ENCODE results near the gene ABCC6.

DNA sequence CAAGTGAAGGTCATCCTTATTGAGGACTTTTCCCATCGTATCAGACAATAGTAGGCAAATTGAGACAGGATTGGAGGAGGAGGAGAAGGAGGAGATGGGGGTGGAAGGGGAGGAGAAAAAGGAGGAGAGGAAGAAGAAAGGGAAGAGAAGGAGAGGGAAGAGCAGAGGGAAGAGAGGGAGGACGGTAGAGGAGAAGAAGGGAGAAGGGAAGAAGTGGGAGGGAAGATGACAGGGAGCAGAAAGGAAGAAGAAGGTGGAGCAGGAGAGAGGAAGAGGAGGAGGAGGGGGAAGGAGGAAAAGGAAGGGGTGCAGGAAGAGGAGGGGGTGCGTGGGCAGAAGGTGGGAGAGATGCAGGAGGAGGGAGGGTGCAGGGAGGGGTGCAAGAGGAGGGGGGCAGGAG is 26.0 kb downstream of the ABCC6 start:
- TF ChIP-seq EP300 (IDR thresholded peaks at IDR 0.05; ENCODE audit: borderline replicate concordance in 1 of 2, control insufficient read depth in 1 of 2, low read depth in 2 of 2, low read length in 2 of 2) (no peak), BACH1 (IDR thresholded peaks at IDR 0.05; ENCODE audit: borderline replicate concordance) (no peak), RCOR1 (conservative IDR thresholded peaks at IDR 0.05; ENCODE audit: low read depth, low read length) (no peak), CHD2 (IDR thresholded peaks at IDR 0.05; ENCODE audit: borderline replicate concordance, low read depth, low read length) (no peak), NFYB (IDR thresholded peaks at IDR 0.05; ENCODE audit: insufficient read depth, low read depth, low read length) (no peak), ATF7 (IDR thresholded peaks at IDR 0.05; ENCODE audit: low read depth) (no peak), CUX1 (IDR thresholded peaks at IDR 0.05; ENCODE audit: insufficient replicate concordance, low read depth, low read length) (no peak), IKZF1 (conservative IDR thresholded peaks at IDR 0.05) (no peak), ZNF24 (IDR thresholded peaks at IDR 0.05) (no peak), POLR2AphosphoS5 (IDR thresholded peaks at IDR 0.05; ENCODE audit: low read length) (no peak), CBFB (IDR thresholded peaks at IDR 0.05; ENCODE audit: low read depth) (no peak)
- TF ChIP-seq, protein P1, sequence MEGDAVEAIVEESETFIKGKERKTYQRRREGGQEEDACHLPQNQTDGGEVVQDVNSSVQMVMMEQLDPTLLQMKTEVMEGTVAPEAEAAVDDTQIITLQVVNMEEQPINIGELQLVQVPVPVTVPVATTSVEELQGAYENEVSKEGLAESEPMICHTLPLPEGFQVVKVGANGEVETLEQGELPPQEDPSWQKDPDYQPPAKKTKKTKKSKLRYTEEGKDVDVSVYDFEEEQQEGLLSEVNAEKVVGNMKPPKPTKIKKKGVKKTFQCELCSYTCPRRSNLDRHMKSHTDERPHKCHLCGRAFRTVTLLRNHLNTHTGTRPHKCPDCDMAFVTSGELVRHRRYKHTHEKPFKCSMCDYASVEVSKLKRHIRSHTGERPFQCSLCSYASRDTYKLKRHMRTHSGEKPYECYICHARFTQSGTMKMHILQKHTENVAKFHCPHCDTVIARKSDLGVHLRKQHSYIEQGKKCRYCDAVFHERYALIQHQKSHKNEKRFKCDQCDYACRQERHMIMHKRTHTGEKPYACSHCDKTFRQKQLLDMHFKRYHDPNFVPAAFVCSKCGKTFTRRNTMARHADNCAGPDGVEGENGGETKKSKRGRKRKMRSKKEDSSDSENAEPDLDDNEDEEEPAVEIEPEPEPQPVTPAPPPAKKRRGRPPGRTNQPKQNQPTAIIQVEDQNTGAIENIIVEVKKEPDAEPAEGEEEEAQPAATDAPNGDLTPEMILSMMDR (IDR thresholded peaks at IDR 0.05 in 2 of 3, conservative IDR thresholded peaks at IDR 0.05 in 1 of 3; ENCODE audit: control insufficient read depth in 2 of 3, extremely low read depth in 1 of 3, insufficient read depth in 1 of 3, low read depth in 3 of 3, low read length in 3 of 3) = no peak

Data from GM12878 (cell line).